GM23338 (cell line): ENCODE data around the gene ESPN. TPM values are rescaled to one million over a fixed set of nuclear protein-coding genes. Genes with fewer than 3 reads are reported as not detected.

Experiments
- CREB1 ChIP-seq: fragments of 250-450 bp; sonication (Bioruptor Pico); IDR thresholded peaks from 2 replicates; pipeline ENCODE4 v1.5.0; 2020; ENCODE audit warnings: low read depth, mild to moderate bottlenecking, moderate library complexity
- EZH2 ChIP-seq: fragments of 200-600 bp; sonication (generic); IDR thresholded peaks from one replicate; pipeline ENCODE4 v1.8.0; 2017; ENCODE audit warnings: antibody characterized with exemption, mild to moderate bottlenecking, low read depth; ENCODE audit not compliant: unreplicated experiment
- EZH2phosphoT487 ChIP-seq: fragments of 200-600 bp; sonication (generic); IDR thresholded peaks from one replicate; pipeline ENCODE4 v1.8.1; 2018; ENCODE audit warnings: antibody characterized with exemption; ENCODE audit not compliant: unreplicated experiment
- JUNB ChIP-seq: IDR thresholded peaks from one replicate; pipeline ENCODE4 v1.6.1; 2016; ENCODE audit warnings: antibody characterized with exemption; ENCODE audit not compliant: unreplicated experiment
- NANOG ChIP-seq: IDR thresholded peaks from 2 replicates; pipeline ENCODE4 v1.6.1; 2016; ENCODE audit warnings: antibody characterized with exemption, borderline replicate concordance
- REST ChIP-seq: IDR thresholded peaks from one replicate; pipeline ENCODE4 v1.6.1; 2018; ENCODE audit warnings: antibody characterized with exemption; ENCODE audit not compliant: unreplicated experiment
- ZNF114 ChIP-seq: fragments of 250-450 bp; sonication (Bioruptor Pico); IDR thresholded peaks from 2 replicates; pipeline ENCODE4 v1.5.0; 2020; ENCODE audit warnings: mild to moderate bottlenecking, moderate library complexity
- ZNF331 ChIP-seq: fragments of 250-450 bp; sonication (Bioruptor Pico); IDR thresholded peaks from 2 replicates; pipeline ENCODE4 v1.5.0; 2020; ENCODE audit warnings: low read depth, mild to moderate bottlenecking, moderate library complexity
- ZNF462 ChIP-seq: fragments of 250-450 bp; sonication (Bioruptor Pico); IDR thresholded peaks from 2 replicates; pipeline ENCODE4 v1.5.0; 2020; ENCODE audit warnings: mild to moderate bottlenecking, moderate library complexity
- polyA plus RNA-seq: library from polyadenylated mRNA; unstranded; fragments of >200 nt; fragmentation: Nextera tagmentation; extraction: Ambion mirVana; gene quantifications from 2 replicates; pipeline ENCODE4 v1.2.1, GENCODE V29; 2016
- total RNA-seq: library from RNA; depleted of rRNA; stranded (reverse); fragments of >200 nt; shearing (Covaris generic); gene quantifications from 2 replicates; pipeline ENCODE4 v1.2.3, GENCODE V29; 2014

ESPN gene
- total and polyA plus RNA-seq, 2 experiments from 2014 or later: 12.2 to 13.6 TPM

GRCh38 chr1:6476483-6476882 is 51.9 kb downstream of the ESPN start (continued):
- TF ChIP-seq ZNF462 (CRISPR knock-in tag) (no peak), JUNB (no peak), CREB1 (CRISPR knock-in tag) (no peak), REST (no peak), NANOG (no peak), ZNF114 (CRISPR knock-in tag) (no peak), EZH2phosphoT487 (no peak), EZH2 (no peak), ZNF331 (CRISPR knock-in tag) (no peak)
